B cell (primary cell): ENCODE results near the gene HJURP. TPM values are rescaled to one million over a fixed set of nuclear protein-coding genes. Genes with fewer than 3 reads are reported as not detected.

Experiments used
- ATAC-seq: fragments of 200-7000 bp; cut with Tn5 transposase; one replicate; pipeline ENCODE4 v1.10.0; 2021; ENCODE audit warnings: low read depth, mild to moderate bottlenecking, moderate number of reproducible peaks, moderate library complexity
- CTCF ChIA-PET: fragments of 350-600 bp; sonication (Branson Sonifier 250); formaldehyde crosslinking; loops from one replicate; lab custom pipeline; 2021; ENCODE audit warnings: antibody characterized with exemption, inconsistent platforms; lab: Charles Lee
- POLR2A ChIA-PET: fragments of 350-600 bp; sonication (Branson Sonifier 250); formaldehyde crosslinking; loops from one replicate; lab custom pipeline; 2021; ENCODE audit warnings: antibody characterized with exemption; lab: Charles Lee
- DNase-seq: peaks from one replicate; pipeline ENCODE4 v3.0.0; 2013
- H2AFZ ChIP-seq: 2 replicates; pipeline ENCODE4 v1.6.1; 2012; ENCODE audit warnings: mild to moderate bottlenecking, low read depth, low read length; ENCODE audit not compliant: insufficient read depth, poor library complexity, severe bottlenecking
- H3K27ac ChIP-seq, 2 donors: 1 replicate in 1 of 2; 2 replicates in 1 of 2; pipeline ENCODE4 v1.5.1; 2012 to 2013; ENCODE audit warnings: low read length in 2 of 2, mild to moderate bottlenecking in 2 of 2, moderate library complexity in 1 of 2
- H3K27me3 ChIP-seq, 4 experiments: fragments of 200-600 bp in 1 of 4; sonication (generic) in 1 of 4; replicated peaks in 1 of 4; 1 replicate in 2 of 4; 2 replicates in 2 of 4; pipeline versions ENCODE4 v1.6.1 to v1.7.0; 2013 to 2016; ENCODE audit warnings: low read length in 3 of 4, mild to moderate bottlenecking in 2 of 4, mixed read lengths in 1 of 4, moderate library complexity in 1 of 4; ENCODE audit not compliant: insufficient read depth in 4 of 4, control insufficient read depth in 3 of 4; ENCODE audit errors: control extremely low read depth in 1 of 4
- H3K36me3 ChIP-seq, 2 experiments: replicated peaks in 1 of 2; 1 replicate in 1 of 2; 2 replicates in 1 of 2; pipeline versions ENCODE4 v1.6.1 to v1.7.1; 2013; ENCODE audit warnings: low read length in 1 of 2; ENCODE audit not compliant: insufficient read depth in 2 of 2, control insufficient read depth in 1 of 2; ENCODE audit errors: control extremely low read depth in 1 of 2, extremely low read depth in 1 of 2
- H3K4me1 ChIP-seq, 2 donors: fragments of 200-600 bp in 1 of 2; sonication (generic) in 1 of 2; 1 replicate in 1 of 2; 2 replicates in 1 of 2; pipeline versions ENCODE4 v1.5.1 to v1.6.1; 2013 to 2017; ENCODE audit warnings: low read length in 2 of 2; ENCODE audit not compliant: control insufficient read depth in 2 of 2, insufficient read depth in 2 of 2
- H3K4me2 ChIP-seq: replicated peaks from 2 replicates; pipeline ENCODE3; 2012; ENCODE audit warnings: mild to moderate bottlenecking, low read depth, low read length; ENCODE audit not compliant: poor library complexity, severe bottlenecking
- H3K4me3 ChIP-seq, 5 experiments: fragments of 200-600 bp in 1 of 5; sonication (generic) in 1 of 5; 1 replicate in 3 of 5; 2 replicates in 2 of 5; pipeline versions ENCODE4 v1.5.1 to v1.7.0; 2011 to 2016; ENCODE audit warnings: low read length in 4 of 5, mild to moderate bottlenecking in 4 of 5, low read depth in 2 of 5, control low read depth in 1 of 5, moderate library complexity in 1 of 5; ENCODE audit not compliant: insufficient read depth in 1 of 5; ENCODE audit errors: control extremely low read depth in 1 of 5, extremely low read depth in 1 of 5
- H3K79me2 ChIP-seq: fragments of 200-600 bp; sonication (generic); one replicate; pipeline ENCODE4 v1.6.0; 2016; ENCODE audit warnings: low read length; ENCODE audit not compliant: control insufficient read depth, insufficient read depth
- H3K9ac ChIP-seq: fragments of 200-600 bp; sonication (generic); 2 replicates; pipeline ENCODE4 v1.6.1; 2017; ENCODE audit warnings: mild to moderate bottlenecking, low read length, moderate library complexity
- H3K9me3 ChIP-seq, 3 donors: one replicate each; pipeline versions ENCODE4 v1.6.1 to v1.7.1; 2013; ENCODE audit warnings: low read length in 2 of 3; ENCODE audit not compliant: control insufficient read depth in 2 of 3, insufficient read depth in 1 of 3; ENCODE audit errors: control extremely low read depth in 1 of 3
- H4K20me1 ChIP-seq: 2 replicates; pipeline ENCODE4 v1.6.0; 2012; ENCODE audit warnings: mild to moderate bottlenecking, low read length; ENCODE audit not compliant: insufficient read depth, control insufficient read depth, poor library complexity, severe bottlenecking
- H3K27ac Mint-ChIP-seq: one replicate; pipeline ENCODE4 v1.8.0; 2021; ENCODE audit warnings: mixed read lengths
- H3K27me3 Mint-ChIP-seq: one replicate; pipeline ENCODE4 v1.8.0; 2021; ENCODE audit warnings: mixed read lengths
- H3K4me1 Mint-ChIP-seq: one replicate; pipeline ENCODE4 v1.8.0; 2021; ENCODE audit warnings: mixed read lengths
- H3K4me3 Mint-ChIP-seq: one replicate; pipeline ENCODE4 v1.8.0; 2021; ENCODE audit warnings: mixed read lengths
- H3K9me3 Mint-ChIP-seq: one replicate; pipeline ENCODE4 v1.8.0; 2022; ENCODE audit warnings: mixed read lengths; ENCODE audit not compliant: insufficient read depth
- EZH2 ChIP-seq: IDR thresholded peaks from 2 replicates; pipeline ENCODE4 v1.6.1; 2012; ENCODE audit warnings: borderline replicate concordance, low read depth, mild to moderate bottlenecking, moderate library complexity, low read length; ENCODE audit not compliant: insufficient read depth, poor library complexity, severe bottlenecking
- WGBS: methylation state at CpG from one replicate; pipeline ENCODE4 v1.1.5; 2013; ENCODE audit warnings: missing lambda C conversion rate; ENCODE audit not compliant: insufficient coverage; 5-methylcytosine and 5-hydroxymethylcytosine counted together
- intact Hi-C: fragments of 100-400 bp; cut with micrococcal nuclease; formaldehyde crosslinking; loops from one replicate; pipeline ENCODE4 v1.10.0; 2022
- polyA plus RNA-seq: library from polyadenylated mRNA; depleted of rRNA; stranded (reverse); fragments of >200 nt; gene quantifications from 2 replicates; pipeline ENCODE4 v1.2.3, GENCODE V29; 2012
- total RNA-seq, 2 donors: library from RNA; stranded (reverse); fragments of 120-200 nt in 1 of 2; gene quantifications; 1 replicate in 1 of 2; 2 replicates in 1 of 2; pipeline versions ENCODE4 v1.2.3 to v1.2.4, GENCODE V29; 2013 to 2022
- TF ChIP-seq, protein P1 (sequence below): fragments of 200-600 bp; IDR thresholded peaks from one replicate; pipeline ENCODE4 v1.8.0; 2022; ENCODE audit warnings: antibody characterized with exemption, mild to moderate bottlenecking

The HJURP gene
- total and polyA plus RNA-seq, 2 donors (not counting 1 experiment from before 2014, with no cell fraction given), result 0.42 to 0.73 TPM

DNA sequence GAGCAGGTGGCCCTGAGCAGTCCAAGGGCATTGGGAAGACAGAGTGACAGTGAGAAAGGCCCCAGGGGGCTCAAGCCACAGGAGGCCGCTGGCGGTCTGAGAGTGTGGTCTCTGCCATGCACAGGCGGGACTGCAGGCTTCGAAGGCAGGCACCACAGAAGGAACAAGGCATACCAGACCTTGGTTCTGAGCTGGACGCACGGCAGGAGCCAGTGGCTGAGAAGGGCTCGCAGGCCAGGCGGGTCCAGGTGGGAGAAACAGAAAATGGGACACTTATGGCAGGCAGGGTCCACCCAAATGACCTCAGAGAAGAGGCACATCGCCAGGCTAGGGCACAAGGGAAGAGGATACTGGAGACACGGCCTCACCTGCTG lies 14.9 kb downstream of the HJURP start:
- Mint-ChIP-seq H3K9me3 (no peaks in the 10 kb centered on the region), H3K4me1 (no peaks in the 10 kb centered on the region), H3K4me3 (no peak overlapping the region), H3K27ac (no peak overlapping the region), H3K27me3 (no peaks in the 10 kb centered on the region)
- Histone ChIP-seq H3K27ac (no peak overlapping the region), H3K79me2 (peaks cover 17% of the 10 kb centered on the region), H2AFZ (no peak overlapping the region), H3K9me3 (peaks cover 0 to 11% (median 0%) of the 10 kb centered on the region in 3 donors), H3K27me3 (no peaks in the 10 kb centered on the region), H4K20me1 (no peaks in the 10 kb centered on the region), H3K4me1 (no peaks in the 10 kb centered on the region), H3K4me3 (no peak overlapping the region), H3K9ac (no peak overlapping the region), H3K4me2 (no peak overlapping the region), H3K36me3 (no peaks in the 10 kb centered on the region)
- intact Hi-C loops, result no loop called here
- ChIA-PET POLR2A (no interaction called here), CTCF (no interaction called here)
- no peak for TF ChIP-seq EZH2
- TF ChIP-seq, protein P1, sequence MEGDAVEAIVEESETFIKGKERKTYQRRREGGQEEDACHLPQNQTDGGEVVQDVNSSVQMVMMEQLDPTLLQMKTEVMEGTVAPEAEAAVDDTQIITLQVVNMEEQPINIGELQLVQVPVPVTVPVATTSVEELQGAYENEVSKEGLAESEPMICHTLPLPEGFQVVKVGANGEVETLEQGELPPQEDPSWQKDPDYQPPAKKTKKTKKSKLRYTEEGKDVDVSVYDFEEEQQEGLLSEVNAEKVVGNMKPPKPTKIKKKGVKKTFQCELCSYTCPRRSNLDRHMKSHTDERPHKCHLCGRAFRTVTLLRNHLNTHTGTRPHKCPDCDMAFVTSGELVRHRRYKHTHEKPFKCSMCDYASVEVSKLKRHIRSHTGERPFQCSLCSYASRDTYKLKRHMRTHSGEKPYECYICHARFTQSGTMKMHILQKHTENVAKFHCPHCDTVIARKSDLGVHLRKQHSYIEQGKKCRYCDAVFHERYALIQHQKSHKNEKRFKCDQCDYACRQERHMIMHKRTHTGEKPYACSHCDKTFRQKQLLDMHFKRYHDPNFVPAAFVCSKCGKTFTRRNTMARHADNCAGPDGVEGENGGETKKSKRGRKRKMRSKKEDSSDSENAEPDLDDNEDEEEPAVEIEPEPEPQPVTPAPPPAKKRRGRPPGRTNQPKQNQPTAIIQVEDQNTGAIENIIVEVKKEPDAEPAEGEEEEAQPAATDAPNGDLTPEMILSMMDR, result no peak
- WGBS, result 98% methylated on average over 8 of the region's 10 CpGs
- ATAC-seq (no peak), DNase-seq (no peak)

DNA sequence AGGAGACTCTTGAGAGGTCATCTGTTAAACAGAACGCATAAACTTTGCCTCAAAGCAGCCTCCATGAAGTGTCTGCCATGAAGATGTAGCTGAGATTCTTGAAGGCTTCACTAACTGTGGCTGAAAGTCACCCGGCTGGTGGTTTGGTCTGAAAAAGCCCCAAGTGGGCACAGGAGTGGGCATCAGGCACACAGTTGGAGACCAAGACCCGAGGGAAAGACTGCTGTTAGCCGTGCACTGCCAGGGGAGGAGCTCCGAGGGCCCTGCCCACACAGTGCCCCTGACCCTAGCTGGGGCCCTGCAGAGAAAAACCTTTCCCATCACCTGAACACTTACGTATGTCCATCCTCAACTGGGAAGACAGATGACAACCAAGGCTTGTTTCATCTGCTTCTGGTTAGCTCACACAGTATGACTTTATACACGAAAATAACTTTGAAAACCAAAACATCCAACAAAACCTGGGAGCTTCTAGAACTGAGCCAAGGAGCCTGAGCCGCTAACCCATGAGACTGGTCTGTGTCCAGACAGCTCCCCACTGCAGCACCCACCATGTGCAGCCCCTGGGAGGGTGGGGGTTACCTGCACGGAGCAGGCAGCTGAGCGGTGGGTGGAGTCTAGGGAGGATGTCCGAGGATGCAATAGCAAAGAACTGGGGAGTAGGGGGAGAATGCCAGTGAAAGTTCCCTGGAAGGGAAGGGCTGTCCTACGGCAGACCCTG lies 15.4 kb downstream of the HJURP start:
- Histone ChIP-seq H3K4me2 (no peak overlapping the region), H3K79me2 (peaks cover 17% of the 10 kb centered on the region), H3K27ac (no peak overlapping the region), H3K4me1 (no peaks in the 10 kb centered on the region), H2AFZ (peak overlapping the region; percentile 22), H3K36me3 (no peaks in the 10 kb centered on the region), H3K9me3 (peaks cover 0 to 11% (median 0%) of the 10 kb centered on the region in 3 donors), H3K9ac (no peak overlapping the region), H3K27me3 (no peaks in the 10 kb centered on the region), H3K4me3 (no peak overlapping the region), H4K20me1 (no peaks in the 10 kb centered on the region)
- H3K4me3 Mint-ChIP-seq, result no peak overlapping the region
- ATAC-seq (no peak), DNase-seq (no peak)
- no peaks in the 10 kb centered on the region for H3K27me3 Mint-ChIP-seq
- 96% methylated on average over 10 of the region's 12 CpGs for WGBS
- ChIA-PET POLR2A (no interaction called here), CTCF (no interaction called here)
- intact Hi-C loops, result no loop called here
- no peaks in the 10 kb centered on the region for H3K4me1 Mint-ChIP-seq
- no peaks in the 10 kb centered on the region for H3K9me3 Mint-ChIP-seq
- TF ChIP-seq, protein P1, result no peak
- H3K27ac Mint-ChIP-seq, result no peak overlapping the region
